Mesenchymal stem cell (in vitro differentiated cells and primary cell): ENCODE data around the gene SPAG17.

Source experiments
- DNase-seq: peaks from one replicate; pipeline ENCODE4 v3.0.0-alpha.2; 2013
- H2AFZ ChIP-seq: one replicate; pipeline ENCODE4 v1.6.1; 2013; ENCODE audit warnings: low read depth, mild to moderate bottlenecking, control low read depth, inconsistent platforms, low read length, moderate library complexity
- H2AK5ac ChIP-seq: 2 replicates; pipeline ENCODE4 v1.6.1; 2013; ENCODE audit warnings: low read length, moderate library complexity, mild to moderate bottlenecking, inconsistent platforms; ENCODE audit not compliant: severe bottlenecking
- H2BK120ac ChIP-seq: one replicate; pipeline ENCODE4 v1.6.1; 2013; ENCODE audit warnings: low read depth, mild to moderate bottlenecking, inconsistent platforms, low read length, moderate library complexity
- H2BK12ac ChIP-seq, 2 experiments: one replicate each; pipeline ENCODE4 v1.6.1; 2013; ENCODE audit warnings: inconsistent platforms in 2 of 2, low read length in 2 of 2, mild to moderate bottlenecking in 2 of 2, moderate library complexity in 2 of 2, control low read depth in 1 of 2
- H2BK15ac ChIP-seq: one replicate; pipeline ENCODE4 v1.6.1; 2013; ENCODE audit warnings: mild to moderate bottlenecking, low read depth, inconsistent platforms; ENCODE audit not compliant: poor library complexity, severe bottlenecking
- H2BK5ac ChIP-seq: 2 replicates; pipeline ENCODE4 v1.6.1; 2013; ENCODE audit warnings: low read depth, mild to moderate bottlenecking, low read length, control low read depth, inconsistent platforms; ENCODE audit not compliant: poor library complexity, severe bottlenecking
- H3K14ac ChIP-seq, 2 experiments: one replicate each; pipeline ENCODE4 v1.6.1; 2013; ENCODE audit warnings: inconsistent platforms in 2 of 2, low read length in 2 of 2, control low read depth in 1 of 2, mild to moderate bottlenecking in 1 of 2, moderate library complexity in 1 of 2
- H3K18ac ChIP-seq, 2 experiments: one replicate each; pipeline ENCODE4 v1.6.1; 2013; ENCODE audit warnings: inconsistent platforms in 2 of 2, low read length in 2 of 2, control low read depth in 1 of 2, low read depth in 1 of 2, mild to moderate bottlenecking in 1 of 2
- H3K23ac ChIP-seq, 2 experiments: one replicate each; pipeline ENCODE4 v1.6.1; 2013; ENCODE audit warnings: inconsistent platforms in 2 of 2, low read length in 2 of 2, mild to moderate bottlenecking in 2 of 2, moderate library complexity in 2 of 2, control low read depth in 1 of 2
- H3K27ac ChIP-seq: 2 replicates; pipeline ENCODE4 v1.5.1; 2013; ENCODE audit warnings: mild to moderate bottlenecking, moderate library complexity, low read length, control low read depth, inconsistent platforms; ENCODE audit not compliant: poor library complexity, severe bottlenecking
- H3K27me3 ChIP-seq, 2 experiments: 2 replicates each; pipeline versions ENCODE4 v1.6.1 to v1.7.0; 2013; ENCODE audit warnings: low read length in 2 of 2, mild to moderate bottlenecking in 2 of 2, moderate library complexity in 2 of 2, control low read depth in 1 of 2, inconsistent platforms in 1 of 2; ENCODE audit not compliant: control insufficient read depth in 1 of 2, insufficient read depth in 1 of 2
- H3K36me3 ChIP-seq, 2 experiments: 2 replicates each; pipeline versions ENCODE4 v1.6.1 to v1.7.0; 2013; ENCODE audit warnings: low read length in 2 of 2, control low read depth in 1 of 2, inconsistent platforms in 1 of 2, low read depth in 1 of 2, mild to moderate bottlenecking in 1 of 2; ENCODE audit not compliant: insufficient read depth in 2 of 2, control insufficient read depth in 1 of 2
- H3K4ac ChIP-seq, 2 experiments: one replicate each; pipeline ENCODE4 v1.6.1; 2013; ENCODE audit warnings: inconsistent platforms in 2 of 2, low read length in 2 of 2, mild to moderate bottlenecking in 2 of 2, moderate library complexity in 2 of 2, control low read depth in 1 of 2, low read depth in 1 of 2
- H3K4me1 ChIP-seq: 2 replicates; pipeline ENCODE4 v1.6.1; 2013; ENCODE audit warnings: low read depth, low read length, control low read depth; ENCODE audit not compliant: control insufficient read depth, insufficient read depth
- H3K4me2 ChIP-seq: 2 replicates; pipeline ENCODE4 v1.6.1; 2013; ENCODE audit warnings: low read length, mild to moderate bottlenecking, inconsistent platforms; ENCODE audit not compliant: poor library complexity, severe bottlenecking
- H3K4me3 ChIP-seq, 2 experiments: 2 replicates each; pipeline versions ENCODE4 v1.5.1 to v1.7.0; 2013; ENCODE audit warnings: low read length in 2 of 2, mild to moderate bottlenecking in 2 of 2, control low read depth in 1 of 2, low read depth in 1 of 2; ENCODE audit not compliant: insufficient read depth in 1 of 2
- H3K79me1 ChIP-seq: replicated peaks from 2 replicates; pipeline ENCODE4 v1.6.1; 2013; ENCODE audit warnings: mild to moderate bottlenecking, control low read depth, low read length, inconsistent platforms; ENCODE audit not compliant: poor library complexity, severe bottlenecking
- H3K9ac ChIP-seq: 2 replicates; pipeline ENCODE4 v1.7.0; 2013; ENCODE audit warnings: mild to moderate bottlenecking, low read length, moderate library complexity
- H3K9me3 ChIP-seq: 2 replicates; pipeline ENCODE4 v1.7.0; 2013; ENCODE audit warnings: mild to moderate bottlenecking, low read length; ENCODE audit not compliant: control insufficient read depth
- H4K8ac ChIP-seq: one replicate; pipeline ENCODE4 v1.6.1; 2013; ENCODE audit warnings: inconsistent platforms, mild to moderate bottlenecking, low read length, moderate library complexity
- H4K91ac ChIP-seq: one replicate; pipeline ENCODE4 v1.6.1; 2013; ENCODE audit warnings: mild to moderate bottlenecking, low read length, inconsistent platforms
- WGBS: methylation state at CpG from one replicate; pipeline ENCODE4 v1.1.7; 2013; ENCODE audit warnings: mixed read lengths; 5-methylcytosine and 5-hydroxymethylcytosine counted together

Gene SPAG17

GRCh38 chr1:118116909-118117308 lies 68.1 kb downstream of the SPAG17 start:
- H2BK120ac ChIP-seq, result no peak overlapping the region
- no peak overlapping the region for H2BK5ac ChIP-seq
- no peak overlapping the region for H4K91ac ChIP-seq
- H3K4me1 ChIP-seq, result peaks cover 5% of the 10 kb centered on the region
- no peaks in the 10 kb centered on the region for H3K9me3 ChIP-seq
- H2BK15ac ChIP-seq, result no peak overlapping the region
- no peak overlapping the region for H3K27ac ChIP-seq
- 77% methylated on average over 4 of the region's 4 CpGs for WGBS
- H3K9ac ChIP-seq, result no peak overlapping the region
- H3K27me3 ChIP-seq, result peaks cover 0 to 2% of the 10 kb centered on the region in 2 experiments
- no peak overlapping the region for H2AFZ ChIP-seq
- no peak for DNase-seq
- no peak overlapping the region for H2AK5ac ChIP-seq
- no peak overlapping the region for H2BK12ac ChIP-seq
- no peak overlapping the region for H3K14ac ChIP-seq
- no peak overlapping the region for H3K4me3 ChIP-seq
- H3K4me2 ChIP-seq, result no peak overlapping the region
- H3K18ac ChIP-seq, result no peak overlapping the region
- H4K8ac ChIP-seq, result no peak overlapping the region
- no peaks in the 10 kb centered on the region for H3K79me1 ChIP-seq
- H3K36me3 ChIP-seq, result no peaks in the 10 kb centered on the region
- H3K23ac ChIP-seq, result no peak overlapping the region
- H3K4ac ChIP-seq, result no peak overlapping the region

GRCh38 chr1:118116401-118116800 lies 68.6 kb downstream of the SPAG17 start:
- Histone ChIP-seq H2BK15ac (no peak overlapping the region), H3K23ac (no peak overlapping the region), H3K27ac (no peak overlapping the region), H3K9me3 (no peaks in the 10 kb centered on the region), H3K9ac (peak overlapping the region; percentile 23), H3K4me3 (no peak overlapping the region), H3K18ac (no peak overlapping the region), H2BK5ac (no peak overlapping the region), H4K91ac (no peak overlapping the region), H2BK12ac (no peak overlapping the region), H3K4ac (no peak overlapping the region), H3K79me1 (no peaks in the 10 kb centered on the region), H3K4me1 (peaks cover 5% of the 10 kb centered on the region), H3K14ac (no peak overlapping the region), H4K8ac (no peak overlapping the region), H2AFZ (no peak overlapping the region), H3K4me2 (no peak overlapping the region), H2AK5ac (no peak overlapping the region), H3K27me3 (peaks cover 0 to 2% of the 10 kb centered on the region in 2 experiments), H3K36me3 (no peaks in the 10 kb centered on the region), H2BK120ac (no peak overlapping the region)
- WGBS, result 86% methylated on average over 5 of the region's 5 CpGs
- no peak for DNase-seq

- no peak overlapping the region for H2BK120ac ChIP-seq
- H2AFZ ChIP-seq, result no peak overlapping the region
- H3K36me3 ChIP-seq, result no peaks in the 10 kb centered on the region
- no peak overlapping the region for H2BK12ac ChIP-seq
- H3K23ac ChIP-seq, result no peak overlapping the region
- peak overlapping the region; percentile 23 for H3K9ac ChIP-seq
- H4K91ac ChIP-seq, result no peak overlapping the region
- H2BK5ac ChIP-seq, result no peak overlapping the region
- H2BK15ac ChIP-seq, result no peak overlapping the region
- H3K14ac ChIP-seq, result no peak overlapping the region
- H3K9me3 ChIP-seq, result no peaks in the 10 kb centered on the region
- H3K4ac ChIP-seq, result no peak overlapping the region
- no peak overlapping the region for H3K27ac ChIP-seq
- H4K8ac ChIP-seq, result no peak overlapping the region
- no peak overlapping the region for H3K4me3 ChIP-seq
- no peak for DNase-seq
- H3K18ac ChIP-seq, result no peak overlapping the region
- no peak overlapping the region for H3K4me2 ChIP-seq
- H3K27me3 ChIP-seq, result peaks cover 0 to 2% of the 10 kb centered on the region in 2 experiments
- 73% methylated on average over 4 of the region's 6 CpGs for WGBS
- H3K79me1 ChIP-seq, result no peaks in the 10 kb centered on the region
- peaks cover 2% of the 10 kb centered on the region for H3K4me1 ChIP-seq
- H2AK5ac ChIP-seq, result no peak overlapping the region
Observed at GRCh38 chr1:118115567-118116295, 69.3 kb downstream of the SPAG17 start.

- Histone ChIP-seq H3K4me1 (peaks cover 2% of the 10 kb centered on the region), H3K4me2 (no peak overlapping the region), H3K27me3 (peaks cover 0 to 6% of the 10 kb centered on the region in 2 experiments), H3K9me3 (no peaks in the 10 kb centered on the region), H2BK120ac (no peak overlapping the region), H4K91ac (no peak overlapping the region), H2AK5ac (no peak overlapping the region), H2AFZ (no peak overlapping the region), H2BK12ac (no peak overlapping the region), H3K23ac (no peak overlapping the region), H3K4me3 (no peak overlapping the region), H2BK15ac (no peak overlapping the region), H3K36me3 (no peaks in the 10 kb centered on the region), H3K79me1 (no peaks in the 10 kb centered on the region), H3K4ac (no peak overlapping the region), H3K27ac (no peak overlapping the region), H2BK5ac (no peak overlapping the region), H3K9ac (no peak overlapping the region), H3K18ac (no peak overlapping the region), H3K14ac (no peak overlapping the region), H4K8ac (no peak overlapping the region)
- WGBS, result no CpG with 5 or more reads among the region's 1 CpG
- no peak for DNase-seq
Observed at GRCh38 chr1:118113261-118113660, 71.8 kb downstream of the SPAG17 start.
